K562 (cell line): Measurements from ENCODE around the gene DPP9. TPM values are rescaled to one million over a fixed set of nuclear protein-coding genes. Genes with fewer than 3 reads are reported as not detected.

Experiments
- ARID3A ChIP-seq: IDR thresholded peaks from 2 replicates; pipeline ENCODE4 v1.6.1; 2012; ENCODE audit warnings: low read depth, low read length, improper control_type of control experiment, borderline replicate concordance
- E2F1 ChIP-seq: sonication (generic); formaldehyde crosslinking; IDR thresholded peaks from 2 replicates; pipeline ENCODE4 v1.8.1; 2023; ENCODE audit warnings: mild to moderate bottlenecking, missing genetic modification reagents, moderate library complexity
- ETV5 ChIP-seq: sonication (generic); formaldehyde crosslinking; IDR thresholded peaks from 2 replicates; pipeline ENCODE4 v1.4.0; 2020; ENCODE audit warnings: low read depth, mild to moderate bottlenecking, missing genetic modification reagents
- GATAD2A ChIP-seq: fragments of 450-650 bp; IDR thresholded peaks from 2 replicates; pipeline ENCODE4 v1.6.1; 2017
- HDAC3 ChIP-seq: fragments of 450-650 bp; IDR thresholded peaks from 2 replicates; pipeline ENCODE4 v1.6.1; 2018; ENCODE audit warnings: borderline replicate concordance, mild to moderate bottlenecking, moderate library complexity; ENCODE audit not compliant: partially characterized antibody
- HMGXB4 ChIP-seq: sonication (generic); formaldehyde crosslinking; IDR thresholded peaks from 2 replicates; pipeline ENCODE4 v1.8.1; 2023; ENCODE audit warnings: mild to moderate bottlenecking, missing genetic modification reagents
- NRF1 ChIP-seq, 2 experiments: fragments of 450-650 bp; IDR thresholded peaks in 1 of 2; conservative IDR thresholded peaks in 1 of 2; 2 replicates each; pipeline ENCODE4 v1.6.1; 2014; ENCODE audit warnings: mild to moderate bottlenecking in 2 of 2
- SIX5 ChIP-seq, 2 experiments: IDR thresholded peaks; 2 replicates each; pipeline ENCODE4 v1.6.1; 2011; ENCODE audit warnings: low read length in 2 of 2, borderline replicate concordance in 1 of 2, low read depth in 1 of 2, mild to moderate bottlenecking in 1 of 2, moderate library complexity in 1 of 2; ENCODE audit not compliant: insufficient read depth in 1 of 2
- SNIP1 ChIP-seq: fragments of 450-650 bp; IDR thresholded peaks from 2 replicates; pipeline ENCODE4 v1.7.1; 2017; ENCODE audit warnings: low read depth, mild to moderate bottlenecking
- SRSF9 ChIP-seq: fragments of 200-400 bp; formaldehyde crosslinking; IDR thresholded peaks from 2 replicates; pipeline ENCODE4 v1.6.1; 2017; ENCODE audit warnings: low read depth, low read length, borderline replicate concordance
- XRCC5 ChIP-seq: fragments of 200-400 bp; formaldehyde crosslinking; IDR thresholded peaks from 2 replicates; pipeline ENCODE4 v1.6.1; 2017; ENCODE audit warnings: low read depth, mild to moderate bottlenecking, low read length
- ZNF282 ChIP-seq: sonication (generic); formaldehyde crosslinking; IDR thresholded peaks from 2 replicates; pipeline ENCODE4 v1.8.1; 2023; ENCODE audit warnings: missing genetic modification reagents
- ZNF655 ChIP-seq: fragments of 250-450 bp; sonication (Bioruptor Pico); IDR thresholded peaks from 2 replicates; pipeline ENCODE4 v1.5.0; 2021
- ZNF76 ChIP-seq: fragments of 250-450 bp; sonication (Bioruptor Pico); IDR thresholded peaks from 2 replicates; pipeline ENCODE4 v1.4.0; 2020; ENCODE audit warnings: mild to moderate bottlenecking, moderate library complexity, borderline replicate concordance
- polyA plus RNA-seq, 8 experiments: library from polyadenylated mRNA; depleted of rRNA in 4 of 8; stranded (reverse) in 5 of 8; unstranded in 3 of 8; fragments of >200 nt; fragmentation: Nextera tagmentation in 2 of 8; fragmentation: Illumina TruSeq in 1 of 8; extraction: Ambion mirVana in 2 of 8; extraction: Trizol in 1 of 8; gene quantifications; 2 replicates each; pipeline versions ENCODE4 v1.2.1 to v1.2.3, GENCODE V29; 2011 to 2014; ENCODE audit warnings: inconsistent platforms in 1 of 8, missing spikeins in 1 of 8
- total RNA-seq, 7 experiments: library from RNA; depleted of rRNA in 6 of 7; stranded (reverse); fragments of >200 nt in 6 of 7; fragmentation: Illumina TruSeq in 2 of 7; extraction: Trizol in 2 of 7; gene quantifications; 2 replicates each; pipeline versions ENCODE4 v1.2.1 to v1.2.3, GENCODE V29; 2011 to 2021; ENCODE audit warnings: low replicate concordance in 1 of 7

Gene DPP9
- total and polyA plus RNA-seq, 9 of the 15 experiments (the other 6 are each of a cell fraction or from before 2014, with no cell fraction given): 0.90 to 66.7 (median 24.5) TPM

GRCh38 chr19:4723595-4724514 is at the start of gene DPP9 (continued):
- TF ChIP-seq ZNF76 (0 out of 2 replicates have a peak, but pooled peaks have one; percentile 51), SRSF9 (no peak), ZNF655 (no peak), HDAC3 (peak; percentile 69), ZNF282 (CRISPR knock-in tag) (peak; percentile 48), ETV5 (CRISPR knock-in tag) (peak; percentile 99), HMGXB4 (CRISPR knock-in tag) (peak; percentile 97), XRCC5 (peak; percentile 61; the same call in 1 of the 2 replicates), ARID3A (peak; percentile 87; the same call in 1 of the 2 replicates), E2F1 (CRISPR knock-in tag) (no peak; the same call in 1 of the 2 replicates), GATAD2A (no peak), SIX5 (IDR thresholded peaks at IDR 0.05; ENCODE audit: borderline replicate concordance in 1 of 2, insufficient read depth in 1 of 2, low read depth in 1 of 2, low read length in 2 of 2) (peak; percentile 57 to 74; a peak in 3 of 4 replicates), NRF1 (conservative IDR thresholded peaks at IDR 0.05 in 1 of 2, IDR thresholded peaks at IDR 0.05 in 1 of 2) (peak; percentile 47 to 56; a peak in 3 of 4 replicates), SNIP1 (no peak)
